CD14-positive monocyte (primary cell): ENCODE data around the gene FBXL5. TPM values are rescaled to one million over a fixed set of nuclear protein-coding genes. Genes with fewer than 3 reads are reported as not detected.
A peak's percentile ranks its signal among the peaks of the same experiment; 100 is the strongest.

Experiments
- DNase-seq, 3 donors: peaks; one replicate each; pipeline ENCODE4 v3.0.0-alpha.2; 2011 to 2022
- H2AFZ ChIP-seq: 2 replicates; pipeline ENCODE4 v1.6.0; 2012; ENCODE audit warnings: mild to moderate bottlenecking, low read depth, low read length, inconsistent platforms; ENCODE audit not compliant: insufficient read depth, poor library complexity, severe bottlenecking
- H3K27ac ChIP-seq, 2 donors: 1 replicate in 1 of 2; 2 replicates in 1 of 2; pipeline ENCODE4 v1.5.1; 2012 to 2013; ENCODE audit warnings: low read length in 2 of 2, control low read depth in 1 of 2, inconsistent platforms in 1 of 2, low read depth in 1 of 2, mild to moderate bottlenecking in 1 of 2
- H3K27me3 ChIP-seq, 2 donors: one replicate each; pipeline versions ENCODE4 v1.6.0 to v1.6.1; 2011 to 2013; ENCODE audit warnings: low read length in 2 of 2; ENCODE audit not compliant: control insufficient read depth in 2 of 2, insufficient read depth in 2 of 2
- H3K36me3 ChIP-seq, 2 donors: replicated peaks in 1 of 2; 1 replicate in 1 of 2; 2 replicates in 1 of 2; pipeline versions ENCODE4 v1.5.1 to v1.6.1; 2012 to 2013; ENCODE audit warnings: low read length in 2 of 2, control low read depth in 1 of 2, inconsistent platforms in 1 of 2, mild to moderate bottlenecking in 1 of 2; ENCODE audit not compliant: insufficient read depth in 2 of 2, control insufficient read depth in 1 of 2
- H3K4me1 ChIP-seq, 2 donors: 1 replicate in 1 of 2; 2 replicates in 1 of 2; pipeline versions ENCODE4 v1.5.1 to v1.6.1; 2012 to 2013; ENCODE audit warnings: low read length in 2 of 2, control low read depth in 1 of 2, inconsistent platforms in 1 of 2, mild to moderate bottlenecking in 1 of 2, moderate library complexity in 1 of 2; ENCODE audit not compliant: insufficient read depth in 2 of 2, control insufficient read depth in 1 of 2
- H3K4me2 ChIP-seq: replicated peaks from 2 replicates; pipeline ENCODE3; 2012; ENCODE audit warnings: low read length, moderate library complexity, mild to moderate bottlenecking; ENCODE audit not compliant: poor library complexity, severe bottlenecking; ENCODE audit errors: extremely low read depth
- H3K4me3 ChIP-seq, 3 experiments: fragments of 200-600 bp in 1 of 3; sonication (generic) in 1 of 3; replicated peaks in 1 of 3; 1 replicate in 2 of 3; 2 replicates in 1 of 3; pipeline ENCODE4 v1.5.1; 2011 to 2013; ENCODE audit warnings: low read length in 3 of 3, mild to moderate bottlenecking in 3 of 3, control low read depth in 2 of 3, low read depth in 2 of 3, inconsistent platforms in 1 of 3, moderate library complexity in 1 of 3
- H3K79me2 ChIP-seq: 2 replicates; pipeline ENCODE4 v1.6.0; 2012; ENCODE audit warnings: mild to moderate bottlenecking, control low read depth, inconsistent platforms, low read length, moderate library complexity; ENCODE audit not compliant: insufficient read depth
- H3K9ac ChIP-seq: 2 replicates; pipeline ENCODE4 v1.6.0; 2017; ENCODE audit warnings: low read length, mild to moderate bottlenecking; ENCODE audit not compliant: insufficient read depth, poor library complexity, severe bottlenecking
- H3K9me3 ChIP-seq, 2 donors: replicated peaks in 1 of 2; 1 replicate in 1 of 2; 2 replicates in 1 of 2; pipeline versions ENCODE4 v1.5.1 to v1.6.1; 2012 to 2013; ENCODE audit warnings: low read length in 2 of 2, control low read depth in 1 of 2; ENCODE audit not compliant: control insufficient read depth in 1 of 2, insufficient read depth in 1 of 2
- H4K20me1 ChIP-seq: 2 replicates; pipeline ENCODE4 v1.6.0; 2012; ENCODE audit warnings: mild to moderate bottlenecking, low read length, control low read depth, moderate library complexity; ENCODE audit not compliant: insufficient read depth
- H3K27ac Mint-ChIP-seq, 7 donors: one replicate each; pipeline ENCODE4 v1.8.0; 2020; ENCODE audit warnings: mild to moderate bottlenecking in 7 of 7, mixed read lengths in 7 of 7, moderate library complexity in 6 of 7, inconsistent platforms in 2 of 7
- H3K27me3 Mint-ChIP-seq, 3 donors: one replicate each; pipeline ENCODE4 v1.8.0; 2021 to 2022; ENCODE audit warnings: low read depth in 3 of 3, mild to moderate bottlenecking in 3 of 3, mixed read lengths in 3 of 3, moderate library complexity in 3 of 3, inconsistent platforms in 1 of 3
- H3K36me3 Mint-ChIP-seq, 2 donors: one replicate each; pipeline ENCODE4 v1.8.0; 2020; ENCODE audit warnings: mixed read lengths in 2 of 2, inconsistent platforms in 1 of 2, mild to moderate bottlenecking in 1 of 2
- H3K4me1 Mint-ChIP-seq: one replicate; pipeline ENCODE4 v1.8.0; 2020; ENCODE audit warnings: mild to moderate bottlenecking, mixed read lengths
- H3K4me3 Mint-ChIP-seq, 2 donors: one replicate each; pipeline ENCODE4 v1.8.0; 2020; ENCODE audit warnings: mild to moderate bottlenecking in 2 of 2, mixed read lengths in 2 of 2, moderate library complexity in 1 of 2
- H3K9me3 Mint-ChIP-seq, 7 donors: one replicate each; pipeline ENCODE4 v1.8.0; 2020 to 2022; ENCODE audit warnings: mixed read lengths in 7 of 7, mild to moderate bottlenecking in 6 of 7, moderate library complexity in 6 of 7, inconsistent platforms in 2 of 7
- CTCF ChIP-seq: fragments of 200-600 bp; IDR thresholded peaks from one replicate; pipeline ENCODE4 v1.8.0; 2022; ENCODE audit warnings: antibody characterized with exemption, mild to moderate bottlenecking
- WGBS: methylation state at CpG from one replicate; pipeline ENCODE4 v1.1.5; 2013; ENCODE audit warnings: missing lambda C conversion rate; ENCODE audit not compliant: insufficient coverage; 5-methylcytosine and 5-hydroxymethylcytosine counted together
- intact Hi-C, 2 donors: fragments of 100-400 bp; cut with micrococcal nuclease; formaldehyde crosslinking; loops; one replicate each; pipeline versions ENCODE4 v1.15.0 to v1.15.1; 2023
- polyA plus RNA-seq, 3 donors: library from polyadenylated mRNA; depleted of rRNA in 1 of 3; unstranded in 2 of 3; stranded (reverse) in 1 of 3; fragments of 300-500 nt in 2 of 3; fragments of >200 nt in 1 of 3; fragmentation: Illumina TruSeq in 2 of 3; gene quantifications; 1 replicate in 2 of 3; 2 replicates in 1 of 3; pipeline ENCODE4 v1.2.3, GENCODE V29; 2012 to 2021

FBXL5 gene
- polyA plus RNA-seq, 3 donors = 172 to 518 (median 484) TPM

- H3K9ac ChIP-seq = no peak overlapping the region
- no peaks in the 10 kb centered on the region for H3K36me3 ChIP-seq
- peaks cover 4 to 6% of the 10 kb centered on the region in 2 donors for H3K36me3 Mint-ChIP-seq
- H3K27me3 Mint-ChIP-seq = no peaks in the 10 kb centered on the region
- H3K79me2 ChIP-seq = peaks cover 100% of the 10 kb centered on the region
- intact Hi-C loops = no loop called here
- peak overlapping the region in 1 of 3 experiments; percentile 43 for H3K4me3 ChIP-seq
- no peak for TF ChIP-seq CTCF
- peaks cover 67% of the 10 kb centered on the region for H3K4me1 Mint-ChIP-seq
- peak overlapping the region in 1 of 2 donors; percentile 77 for H3K27ac ChIP-seq
- no peaks in the 10 kb centered on the region for H4K20me1 ChIP-seq
- no CpG with 5 or more reads among the region's 1 CpG for WGBS
- peak overlapping the region; percentile 73 to 94 (median 88) for H3K27ac Mint-ChIP-seq
- peaks cover 0 to 5% (median 0%) of the 10 kb centered on the region in 7 donors for H3K9me3 Mint-ChIP-seq
- no peaks in the 10 kb centered on the region for H3K9me3 ChIP-seq
- no peak for DNase-seq
- H3K4me2 ChIP-seq = peak overlapping the region; percentile 53
- H3K27me3 ChIP-seq = no peaks in the 10 kb centered on the region
- no peak overlapping the region for H2AFZ ChIP-seq
- H3K4me1 ChIP-seq = peaks cover 50 to 72% of the 10 kb centered on the region in 2 donors
- H3K4me3 Mint-ChIP-seq = no peak overlapping the region
These were observed 18.2 kb upstream of the FBXL5 start for GRCh38 chr4:15673337-15673736.

GRCh38 chr4:15672101-15672500, 16.9 kb upstream of the FBXL5 start:
- H3K4me2 ChIP-seq = no peak overlapping the region
- Mint-ChIP-seq H3K27me3 (no peaks in the 10 kb centered on the region), H3K27ac (peak overlapping the region in 5 of 7 donors; percentile 4 to 76 (median 61)), H3K4me3 (no peak overlapping the region), H3K4me1 (peaks cover 63% of the 10 kb centered on the region), H3K9me3 (peaks cover 0 to 5% (median 0%) of the 10 kb centered on the region in 7 donors), H3K36me3 (peaks cover 9 to 12% of the 10 kb centered on the region in 2 donors)
- no peak overlapping the region for H2AFZ ChIP-seq
- H3K27ac ChIP-seq = peak overlapping the region in 1 of 2 donors; percentile 39
- H3K79me2 ChIP-seq = peaks cover 100% of the 10 kb centered on the region
- no peaks in the 10 kb centered on the region for H3K36me3 ChIP-seq
- no CpG with 5 or more reads among the region's 3 CpGs for WGBS
- H4K20me1 ChIP-seq = no peaks in the 10 kb centered on the region
- no peak for TF ChIP-seq CTCF
- H3K9me3 ChIP-seq = no peaks in the 10 kb centered on the region
- no peak overlapping the region for H3K9ac ChIP-seq
- DNase-seq = no peak
- no peaks in the 10 kb centered on the region for H3K27me3 ChIP-seq
- peaks cover 45 to 72% of the 10 kb centered on the region in 2 donors for H3K4me1 ChIP-seq
- no peak overlapping the region for H3K4me3 ChIP-seq
- intact Hi-C loops = no loop called here
